GM19193 (cell line): ENCODE measurements around the gene REXO5.

Experiments
- POLR2A ChIP-seq: IDR thresholded peaks from 4 replicates; pipeline ENCODE4 v1.6.1; 2011; ENCODE audit not compliant: insufficient read depth, insufficient read length; ENCODE audit errors: extremely low read depth

REXO5 gene, protein sequence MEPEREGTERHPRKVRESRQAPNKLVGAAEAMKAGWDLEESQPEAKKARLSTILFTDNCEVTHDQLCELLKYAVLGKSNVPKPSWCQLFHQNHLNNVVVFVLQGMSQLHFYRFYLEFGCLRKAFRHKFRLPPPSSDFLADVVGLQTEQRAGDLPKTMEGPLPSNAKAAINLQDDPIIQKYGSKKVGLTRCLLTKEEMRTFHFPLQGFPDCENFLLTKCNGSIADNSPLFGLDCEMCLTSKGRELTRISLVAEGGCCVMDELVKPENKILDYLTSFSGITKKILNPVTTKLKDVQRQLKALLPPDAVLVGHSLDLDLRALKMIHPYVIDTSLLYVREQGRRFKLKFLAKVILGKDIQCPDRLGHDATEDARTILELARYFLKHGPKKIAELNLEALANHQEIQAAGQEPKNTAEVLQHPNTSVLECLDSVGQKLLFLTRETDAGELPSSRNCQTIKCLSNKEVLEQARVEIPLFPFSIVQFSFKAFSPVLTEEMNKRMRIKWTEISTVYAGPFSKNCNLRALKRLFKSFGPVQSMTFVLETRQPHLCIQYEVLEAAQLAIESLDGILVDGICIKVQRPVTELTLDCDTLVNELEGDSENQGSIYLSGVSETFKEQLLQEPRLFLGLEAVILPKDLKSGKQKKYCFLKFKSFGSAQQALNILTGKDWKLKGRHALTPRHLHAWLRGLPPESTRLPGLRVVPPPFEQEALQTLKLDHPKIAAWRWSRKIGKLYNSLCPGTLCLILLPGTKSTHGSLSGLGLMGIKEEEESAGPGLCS

DNA sequence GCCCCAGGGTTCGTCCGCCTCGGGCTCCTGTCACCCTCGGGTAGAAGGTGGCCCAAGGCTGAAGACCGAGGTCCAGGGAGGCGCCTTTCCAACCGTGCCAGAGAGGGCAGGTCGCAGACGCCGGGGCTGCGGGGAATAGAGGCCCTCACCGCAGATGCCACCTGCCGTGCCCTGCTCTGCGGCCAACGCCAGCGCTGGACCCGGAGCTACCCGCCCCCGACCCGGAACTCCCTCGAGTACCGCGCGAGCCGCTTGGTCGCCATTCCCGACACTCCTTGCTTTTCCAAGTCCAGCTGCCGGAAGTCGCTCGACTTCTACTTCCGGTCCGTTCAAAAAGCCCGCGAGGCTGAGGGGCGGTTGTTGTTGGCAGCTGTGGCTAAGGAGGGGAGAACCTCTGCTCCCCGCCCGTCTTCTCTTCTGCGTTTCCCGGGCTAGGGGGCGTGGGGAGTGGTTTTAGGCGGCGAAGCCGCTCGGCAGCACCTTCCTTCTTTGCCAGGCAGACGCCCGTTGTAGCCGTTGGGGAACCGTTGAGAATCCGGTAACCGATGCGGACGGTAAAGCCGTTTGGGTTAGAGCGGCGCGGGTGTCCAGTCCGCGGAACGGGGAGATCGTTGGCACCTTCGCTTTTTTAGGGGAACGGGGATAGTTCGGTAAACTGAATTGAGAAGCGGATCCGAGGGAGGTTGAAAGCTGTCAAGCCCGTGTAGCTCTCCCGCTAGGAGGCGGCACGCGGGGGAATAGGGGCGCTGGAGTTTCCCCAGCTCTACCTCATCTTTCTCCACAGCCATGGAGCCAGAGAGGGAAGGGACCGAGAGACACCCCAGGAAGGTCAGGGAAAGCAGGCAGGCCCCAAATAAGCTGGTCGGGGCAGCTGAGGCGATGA lies at the start of gene REXO5, which contains the start of gene ERI2:
TSS of gene REXO5 (plus strand) at position 360 of the 883 bp plus-strand sequence. CDS start at position 787, 427 bp downstream.
TSS of gene ERI2 (minus strand) at position 305 of the 883 bp plus-strand sequence. CDS start at position 263, 42 bp downstream.
- peak; percentile 84 for TF ChIP-seq POLR2A

- TF ChIP-seq POLR2A, result no peak
Observed at GRCh38 chr16:20760346-20760745, 46.0 kb upstream of the REXO5 start.

DNA sequence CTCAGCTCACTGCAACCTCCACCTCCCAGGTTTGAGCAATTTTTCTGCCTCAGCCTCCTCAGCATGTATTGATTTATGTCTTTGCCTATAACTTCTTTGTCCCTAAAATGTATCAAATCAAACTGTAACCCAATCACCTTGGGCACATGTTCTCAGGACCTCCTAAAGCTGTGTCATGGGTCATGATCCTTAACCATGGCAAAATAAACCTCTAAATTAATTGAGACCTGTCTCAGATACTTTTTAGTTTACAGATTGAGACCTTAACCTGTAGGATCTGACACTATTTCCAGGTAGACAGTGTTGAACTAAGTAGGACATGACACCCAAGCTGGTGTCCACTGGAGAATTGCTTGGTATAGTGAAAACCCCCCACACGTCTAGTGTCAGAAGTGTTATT lies 45.2 kb upstream of the REXO5 start:
- TF ChIP-seq POLR2A, result no peak

GRCh38 chr16:20762404-20763123 lies 43.8 kb upstream of the REXO5 start:
- TF ChIP-seq POLR2A, result no peak

GRCh38 chr16:20763461-20764232 lies 42.7 kb upstream of the REXO5 start, which contains the start of gene ACSM3:
ACSM3 (plus strand) TSS chr16:20764014; CDS start chr16:20770035, 6,021 bp downstream.
- peak; percentile 53 for TF ChIP-seq POLR2A

GRCh38 chr16:20765732-20766131 lies 40.6 kb upstream of the REXO5 start:
- no peak for TF ChIP-seq POLR2A

DNA sequence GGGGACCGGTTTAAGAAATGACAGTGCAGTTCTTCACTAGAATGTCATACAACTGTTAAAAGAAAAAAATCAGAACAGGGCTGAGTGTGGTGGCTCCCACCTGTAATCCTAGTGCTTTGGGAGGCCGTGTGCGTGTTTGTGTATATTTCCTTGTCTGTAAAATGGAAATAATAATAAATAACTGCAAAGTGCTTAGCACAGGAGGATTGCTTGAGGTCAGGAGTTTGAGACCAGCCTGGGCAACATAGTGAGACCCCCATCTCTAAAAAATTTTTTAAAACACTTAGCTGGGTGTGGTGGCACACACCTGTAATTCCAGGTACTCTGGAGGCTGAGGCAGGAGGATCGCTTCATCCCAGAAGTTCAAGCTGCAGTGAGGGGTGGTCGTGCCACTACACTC lies 40.0 kb upstream of the REXO5 start:
- no peak for TF ChIP-seq POLR2A

DNA sequence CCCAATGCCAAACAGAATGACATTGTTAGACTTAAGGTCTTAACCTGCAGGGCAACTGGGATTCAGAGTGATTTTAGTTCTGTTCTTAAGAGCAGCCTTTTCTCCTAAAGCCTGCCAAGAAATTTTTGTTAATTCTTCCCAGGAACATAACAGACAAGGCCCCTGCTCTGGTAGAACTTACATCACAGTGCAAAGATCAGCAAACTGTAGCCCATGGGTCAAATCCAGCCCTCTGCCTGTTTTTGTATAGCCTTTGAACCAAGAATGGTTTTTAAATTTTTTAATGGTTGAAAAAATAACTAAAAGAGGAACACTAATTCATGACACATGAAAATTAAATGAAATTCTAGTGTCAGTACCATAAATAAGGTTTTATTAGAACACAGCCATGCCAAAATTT lies 38.8 kb upstream of the REXO5 start:
- TF ChIP-seq POLR2A, result no peak

- no peak for TF ChIP-seq POLR2A
Observed at GRCh38 chr16:20768121-20768520, 38.2 kb upstream of the REXO5 start.

- no peak for TF ChIP-seq POLR2A
Observed at GRCh38 chr16:20768818-20769217, 37.5 kb upstream of the REXO5 start.

DNA sequence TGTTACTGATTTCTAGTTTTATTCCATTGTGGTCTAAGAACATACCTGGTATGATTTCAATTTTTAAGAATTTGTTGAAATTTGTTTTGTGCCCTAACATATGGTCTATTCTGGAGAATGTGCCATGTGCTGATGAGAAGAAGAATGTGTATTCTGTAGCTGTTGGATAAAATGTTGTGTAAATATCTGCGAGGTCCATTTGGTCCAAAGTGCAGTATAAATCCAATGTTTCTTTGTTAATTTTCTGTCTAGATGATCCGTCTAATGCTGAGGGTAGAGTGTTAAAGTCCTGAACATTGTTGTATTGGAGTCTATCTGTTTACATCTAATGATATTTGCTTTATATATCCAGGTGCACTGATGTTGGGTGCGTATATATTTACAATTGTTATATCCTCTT lies 32.6 kb upstream of the REXO5 start:
- TF ChIP-seq POLR2A, result no peak

- no peak for TF ChIP-seq POLR2A
Observed at GRCh38 chr16:20774703-20775362, 31.5 kb upstream of the REXO5 start.

GRCh38 chr16:20781697-20782096 lies 24.6 kb upstream of the REXO5 start:
- TF ChIP-seq POLR2A, result no peak
